Measurements from ENCODE around the gene SORCS2. TPM values are rescaled to one million over a fixed set of nuclear protein-coding genes. Genes with fewer than 3 reads are reported as not detected.

Gene SORCS2
- total and polyA plus RNA-seq, 2 of the 13 experiments (the other 11 are each of a cell fraction or from before 2014, with no cell fraction given) = 0.82 to 1.0 TPM

DNA sequence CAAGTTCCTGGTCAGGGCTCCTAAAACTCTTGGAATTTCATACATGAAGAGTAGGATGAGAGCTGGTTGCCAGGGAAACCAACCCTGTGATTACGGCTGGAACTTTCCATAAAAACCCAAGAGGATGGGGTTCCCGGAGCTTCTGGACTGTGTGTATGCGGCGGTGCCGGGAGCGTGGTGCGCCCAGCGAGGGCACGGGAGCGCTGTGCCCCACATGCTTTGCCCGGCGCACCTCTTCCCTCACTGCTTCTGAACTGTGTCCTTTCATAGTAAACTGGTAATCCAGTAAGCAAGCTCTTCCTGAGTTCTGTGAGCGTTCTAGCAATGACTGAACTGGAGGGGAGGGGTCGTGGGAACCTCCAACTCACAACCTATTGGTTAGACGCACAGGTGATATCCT lies 594.7 kb downstream of the SORCS2 start:
- POLR2A ChIA-PET = no interaction called here
- CTCF ChIA-PET (ENCODE audit: low intra/inter-chr PET ratio, low total read pairs) = no interaction called here
- TF ChIP-seq, protein P1, sequence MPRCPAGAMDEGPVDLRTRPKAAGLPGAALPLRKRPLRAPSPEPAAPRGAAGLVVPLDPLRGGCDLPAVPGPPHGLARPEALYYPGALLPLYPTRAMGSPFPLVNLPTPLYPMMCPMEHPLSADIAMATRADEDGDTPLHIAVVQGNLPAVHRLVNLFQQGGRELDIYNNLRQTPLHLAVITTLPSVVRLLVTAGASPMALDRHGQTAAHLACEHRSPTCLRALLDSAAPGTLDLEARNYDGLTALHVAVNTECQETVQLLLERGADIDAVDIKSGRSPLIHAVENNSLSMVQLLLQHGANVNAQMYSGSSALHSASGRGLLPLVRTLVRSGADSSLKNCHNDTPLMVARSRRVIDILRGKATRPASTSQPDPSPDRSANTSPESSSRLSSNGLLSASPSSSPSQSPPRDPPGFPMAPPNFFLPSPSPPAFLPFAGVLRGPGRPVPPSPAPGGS (CRISPR knock-in tag; IDR thresholded peaks at IDR 0.05) = no peak
- TF ChIP-seq, protein P2, sequence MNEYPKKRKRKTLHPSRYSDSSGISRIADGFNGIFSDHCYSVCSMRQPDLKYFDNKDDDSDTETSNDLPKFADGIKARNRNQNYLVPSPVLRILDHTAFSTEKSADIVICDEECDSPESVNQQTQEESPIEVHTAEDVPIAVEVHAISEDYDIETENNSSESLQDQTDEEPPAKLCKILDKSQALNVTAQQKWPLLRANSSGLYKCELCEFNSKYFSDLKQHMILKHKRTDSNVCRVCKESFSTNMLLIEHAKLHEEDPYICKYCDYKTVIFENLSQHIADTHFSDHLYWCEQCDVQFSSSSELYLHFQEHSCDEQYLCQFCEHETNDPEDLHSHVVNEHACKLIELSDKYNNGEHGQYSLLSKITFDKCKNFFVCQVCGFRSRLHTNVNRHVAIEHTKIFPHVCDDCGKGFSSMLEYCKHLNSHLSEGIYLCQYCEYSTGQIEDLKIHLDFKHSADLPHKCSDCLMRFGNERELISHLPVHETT (CRISPR knock-in tag; conservative IDR thresholded peaks at IDR 0.05) = no peak
- TF ChIP-seq RBFOX2 (IDR thresholded peaks at IDR 0.05; ENCODE audit: low read depth, low read length) (no peak), TAF15 (IDR thresholded peaks at IDR 0.05; ENCODE audit: low read depth, low read length, poor library complexity, severe bottlenecking) (no peak), CREB1 (IDR thresholded peaks at IDR 0.05) (no peak), CREB1 (CRISPR knock-in tag; IDR thresholded peaks at IDR 0.05) (no peak), AGO1 (IDR thresholded peaks at IDR 0.05; ENCODE audit: low read depth, low read length, poor library complexity, severe bottlenecking) (no peak), ZNF224 (CRISPR knock-in tag; IDR thresholded peaks at IDR 0.05) (no peak), SALL2 (CRISPR knock-in tag; IDR thresholded peaks at IDR 0.05) (no peak), HES4 (CRISPR knock-in tag; IDR thresholded peaks at IDR 0.05; ENCODE audit: borderline replicate concordance) (no peak), ZNF547 (CRISPR knock-in tag; IDR thresholded peaks at IDR 0.05) (no peak), GATA4 (IDR thresholded peaks at IDR 0.05; ENCODE audit: borderline replicate concordance, low read depth) (no peak), ZSCAN30 (CRISPR knock-in tag; IDR thresholded peaks at IDR 0.05) (no peak), MED8 (CRISPR knock-in tag; IDR thresholded peaks at IDR 0.05; ENCODE audit: insufficient replicate concordance) (no peak), DR1 (CRISPR knock-in tag; IDR thresholded peaks at IDR 0.05) (no peak)
- TF ChIP-seq, protein P3, sequence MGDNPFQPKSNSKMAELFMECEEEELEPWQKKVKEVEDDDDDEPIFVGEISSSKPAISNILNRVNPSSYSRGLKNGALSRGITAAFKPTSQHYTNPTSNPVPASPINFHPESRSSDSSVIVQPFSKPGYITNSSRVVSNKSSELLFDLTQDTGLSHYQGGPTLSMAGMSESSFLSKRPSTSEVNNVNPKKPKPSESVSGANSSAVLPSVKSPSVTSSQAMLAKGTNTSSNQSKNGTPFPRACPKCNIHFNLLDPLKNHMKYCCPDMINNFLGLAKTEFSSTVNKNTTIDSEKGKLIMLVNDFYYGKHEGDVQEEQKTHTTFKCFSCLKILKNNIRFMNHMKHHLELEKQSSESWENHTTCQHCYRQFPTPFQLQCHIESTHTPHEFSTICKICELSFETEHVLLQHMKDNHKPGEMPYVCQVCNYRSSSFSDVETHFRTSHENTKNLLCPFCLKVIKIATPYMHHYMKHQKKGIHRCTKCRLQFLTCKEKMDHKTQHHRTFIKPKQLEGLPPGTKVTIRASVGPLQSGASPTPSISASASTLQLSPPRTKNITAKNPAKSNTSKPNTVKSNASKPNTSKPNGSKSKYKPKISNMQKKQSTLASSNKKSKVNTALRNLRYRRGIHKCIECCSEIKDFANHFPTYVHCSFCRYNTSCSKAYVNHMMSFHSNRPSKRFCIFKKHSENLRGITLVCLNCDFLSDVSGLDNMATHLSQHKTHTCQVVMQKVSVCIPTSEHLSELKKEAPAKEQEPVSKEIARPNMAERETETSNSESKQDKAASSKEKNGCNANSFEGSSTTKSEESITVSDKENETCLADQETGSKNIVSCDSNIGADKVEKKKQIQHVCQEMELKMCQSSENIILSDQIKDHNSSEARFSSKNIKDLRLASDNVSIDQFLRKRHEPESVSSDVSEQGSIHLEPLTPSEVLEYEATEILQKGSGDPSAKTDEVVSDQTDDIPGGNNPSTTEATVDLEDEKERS (CRISPR knock-in tag; IDR thresholded peaks at IDR 0.05) = no peak
- TF ChIP-seq, protein P4, sequence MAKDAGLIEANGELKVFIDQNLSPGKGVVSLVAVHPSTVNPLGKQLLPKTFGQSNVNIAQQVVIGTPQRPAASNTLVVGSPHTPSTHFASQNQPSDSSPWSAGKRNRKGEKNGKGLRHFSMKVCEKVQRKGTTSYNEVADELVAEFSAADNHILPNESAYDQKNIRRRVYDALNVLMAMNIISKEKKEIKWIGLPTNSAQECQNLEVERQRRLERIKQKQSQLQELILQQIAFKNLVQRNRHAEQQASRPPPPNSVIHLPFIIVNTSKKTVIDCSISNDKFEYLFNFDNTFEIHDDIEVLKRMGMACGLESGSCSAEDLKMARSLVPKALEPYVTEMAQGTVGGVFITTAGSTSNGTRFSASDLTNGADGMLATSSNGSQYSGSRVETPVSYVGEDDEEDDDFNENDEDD (CRISPR knock-in tag; IDR thresholded peaks at IDR 0.05; ENCODE audit: borderline replicate concordance) = no peak
- TF ChIP-seq, protein P5, sequence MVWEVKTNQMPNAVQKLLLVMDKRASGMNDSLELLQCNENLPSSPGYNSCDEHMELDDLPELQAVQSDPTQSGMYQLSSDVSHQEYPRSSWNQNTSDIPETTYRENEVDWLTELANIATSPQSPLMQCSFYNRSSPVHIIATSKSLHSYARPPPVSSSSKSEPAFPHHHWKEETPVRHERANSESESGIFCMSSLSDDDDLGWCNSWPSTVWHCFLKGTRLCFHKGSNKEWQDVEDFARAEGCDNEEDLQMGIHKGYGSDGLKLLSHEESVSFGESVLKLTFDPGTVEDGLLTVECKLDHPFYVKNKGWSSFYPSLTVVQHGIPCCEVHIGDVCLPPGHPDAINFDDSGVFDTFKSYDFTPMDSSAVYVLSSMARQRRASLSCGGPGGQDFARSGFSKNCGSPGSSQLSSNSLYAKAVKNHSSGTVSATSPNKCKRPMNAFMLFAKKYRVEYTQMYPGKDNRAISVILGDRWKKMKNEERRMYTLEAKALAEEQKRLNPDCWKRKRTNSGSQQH (CRISPR knock-in tag; IDR thresholded peaks at IDR 0.05; ENCODE audit: low read depth) = no peak
- DNase-seq (ENCODE audit: low spot score) (no peak), FAIRE-seq (no peak), ATAC-seq (no peak)
- H3K4me1 ChIP-seq (ENCODE audit: insufficient read depth, low read length) = no peaks in the 10 kb centered on the region
- no peak overlapping the region for H3K27ac ChIP-seq (ENCODE audit: extremely low read length, insufficient read depth, low read length)
- H3K27me3 ChIP-seq (ENCODE audit: control insufficient read depth in 1 of 2, insufficient read depth in 2 of 2, low read length in 2 of 2) = no peaks in the 10 kb centered on the region
- no TSS peak for BruUV-seq (replicated peaks)
- no peak overlapping the region for H3K9ac ChIP-seq (ENCODE audit: insufficient read depth, low read depth, low read length)
- no peak overlapping the region for H2AFZ ChIP-seq (ENCODE audit: low read length)
- H3K4me2 ChIP-seq (ENCODE audit: low read depth, low read length) = no peak overlapping the region
- no peak overlapping the region for H3K4me3 ChIP-seq (replicated peaks in 1 of 3; ENCODE audit: insufficient read depth in 1 of 3, low read depth in 2 of 3, low read length in 3 of 3)
- intact Hi-C loops (cut with micrococcal nuclease; ENCODE audit: unreplicated experiment) (no loop called here), in situ Hi-C loops (cut with HindIII; ENCODE audit: extremely low pct_ligation_motif_present, low pct_unique_long_range_greater_than_20kb) (no loop called here)
- H4K20me1 ChIP-seq (ENCODE audit: insufficient read depth, low read length) = no peaks in the 10 kb centered on the region
- H3K79me2 ChIP-seq (ENCODE audit: insufficient read depth, low read length) = no peaks in the 10 kb centered on the region
- H3K9me3 ChIP-seq (ENCODE audit: low read length) = no peaks in the 10 kb centered on the region
- WGBS (ENCODE audit: low lambda C conversion rate) = 96% methylated on average over 15 of the region's 15 CpGs
- H3K36me3 ChIP-seq (replicated peaks in 1 of 2; ENCODE audit: control insufficient read depth in 1 of 2, insufficient read depth in 2 of 2, low read length in 2 of 2) = peaks cover 1 to 5% of the 10 kb centered on the region in 2 experiments; a peak in 2 of 5 replicates
